K562 (cell line): ENCODE measurements around the gene RNF26. TPM values are rescaled to one million over a fixed set of nuclear protein-coding genes. Genes with fewer than 3 reads are reported as not detected.

Experiments used
- CTCF ChIP-seq, 3 experiments: IDR thresholded peaks in 2 of 3; conservative IDR thresholded peaks in 1 of 3; 2 replicates each; pipeline ENCODE4 v1.5.1; 2011 to 2012; ENCODE audit warnings: low read length in 3 of 3, mild to moderate bottlenecking in 3 of 3, control low read depth in 2 of 3, improper control_type of control experiment in 1 of 3, inconsistent platforms in 1 of 3, low read depth in 1 of 3, mixed read lengths in 1 of 3, moderate library complexity in 1 of 3; ENCODE audit not compliant: insufficient read depth in 2 of 3
- ELF1 ChIP-seq: fragments of 200-800 bp; sonication (Bioruptor generic); IDR thresholded peaks from 2 replicates; pipeline ENCODE4 v1.6.1; 2016; ENCODE audit warnings: missing genetic modification characterization, missing compliant biosample characterization
- ELF2 ChIP-seq: fragments of 250-450 bp; sonication (Bioruptor Pico); IDR thresholded peaks from 2 replicates; pipeline ENCODE4 v1.5.0; 2021; ENCODE audit warnings: mild to moderate bottlenecking
- EP400 ChIP-seq: fragments of 450-650 bp; IDR thresholded peaks from 2 replicates; pipeline ENCODE4 v1.6.1; 2017; ENCODE audit warnings: antibody characterized with exemption, mild to moderate bottlenecking, moderate library complexity
- GABPB2 ChIP-seq: fragments of 250-450 bp; sonication (Bioruptor Pico); conservative IDR thresholded peaks from 2 replicates; pipeline ENCODE4 v1.5.1; 2021; ENCODE audit warnings: mild to moderate bottlenecking
- GATAD2B ChIP-seq: fragments of 450-650 bp; IDR thresholded peaks from 2 replicates; pipeline ENCODE4 v1.6.1; 2017; ENCODE audit warnings: mild to moderate bottlenecking, borderline replicate concordance
- GTF2E2 ChIP-seq: fragments of 200-800 bp; sonication (Bioruptor generic); IDR thresholded peaks from 2 replicates; pipeline ENCODE4 v1.6.1; 2016; ENCODE audit warnings: missing genetic modification characterization, missing compliant biosample characterization
- HNRNPK ChIP-seq: fragments of 200-400 bp; formaldehyde crosslinking; IDR thresholded peaks from one replicate; pipeline ENCODE4 v1.6.1; 2018; ENCODE audit warnings: mild to moderate bottlenecking, low read depth, low read length; ENCODE audit not compliant: poor library complexity, severe bottlenecking
- MBD2 ChIP-seq: sonication (generic); IDR thresholded peaks from 2 replicates; pipeline ENCODE4 v1.6.1; 2016; ENCODE audit warnings: low read depth, borderline replicate concordance
- MLLT1 ChIP-seq, 2 experiments: fragments of 450-650 bp; IDR thresholded peaks; 2 replicates each; pipeline ENCODE4 v1.6.1; 2016
- NR3C1 ChIP-seq: sonication (generic); formaldehyde crosslinking; IDR thresholded peaks from 2 replicates; pipeline ENCODE4 v1.8.1; 2022; ENCODE audit warnings: missing genetic modification reagents
- PHF8 ChIP-seq: fragments of 200-600 bp; sonication (generic); IDR thresholded peaks from 2 replicates; pipeline ENCODE4 v1.6.1; 2012; ENCODE audit warnings: mixed run types, mild to moderate bottlenecking, inconsistent platforms, low read length, moderate library complexity, borderline replicate concordance
- PRMT5 ChIP-seq: sonication (generic); formaldehyde crosslinking; IDR thresholded peaks from 2 replicates; pipeline ENCODE4 v1.5.0; 2020; ENCODE audit warnings: missing genetic modification reagents
- RNF2 ChIP-seq: sonication (generic); IDR thresholded peaks from 2 replicates; pipeline ENCODE4 v1.6.1; 2016
- U2AF1 ChIP-seq: fragments of 200-400 bp; formaldehyde crosslinking; optimal IDR thresholded peaks from 2 replicates; pipeline ENCODE3; 2017; ENCODE audit warnings: mild to moderate bottlenecking, low read depth, low read length, moderate library complexity
- ZC3H11A ChIP-seq: IDR thresholded peaks from 2 replicates; pipeline ENCODE4 v1.6.1; 2012; ENCODE audit warnings: low read depth, low read length, improper control_type of control experiment
- ZNF551 ChIP-seq: fragments of 250-450 bp; sonication (Bioruptor Pico); IDR thresholded peaks from 2 replicates; pipeline ENCODE4 v1.5.0; 2021; ENCODE audit warnings: mild to moderate bottlenecking, moderate library complexity
- ZNF592 ChIP-seq: fragments of 450-650 bp; IDR thresholded peaks from 2 replicates; pipeline ENCODE4 v1.6.1; 2017; ENCODE audit warnings: antibody characterized with exemption, mild to moderate bottlenecking
- ZNF740 ChIP-seq, 3 experiments: fragments of 200-800 bp in 1 of 3; sonication (Bioruptor generic) in 1 of 3; sonication (generic) in 1 of 3; formaldehyde crosslinking in 1 of 3; IDR thresholded peaks; 2 replicates each; pipeline versions ENCODE4 v1.6.1 to v1.8.0; 2016 to 2022; ENCODE audit warnings: mild to moderate bottlenecking in 2 of 3, missing compliant biosample characterization in 2 of 3, missing genetic modification characterization in 2 of 3, missing genetic modification reagents in 1 of 3
- polyA plus RNA-seq, 8 experiments: library from polyadenylated mRNA; depleted of rRNA in 4 of 8; stranded (reverse) in 5 of 8; unstranded in 3 of 8; fragments of >200 nt; fragmentation: Nextera tagmentation in 2 of 8; fragmentation: Illumina TruSeq in 1 of 8; extraction: Ambion mirVana in 2 of 8; extraction: Trizol in 1 of 8; gene quantifications; 2 replicates each; pipeline versions ENCODE4 v1.2.1 to v1.2.3, GENCODE V29; 2011 to 2014; ENCODE audit warnings: inconsistent platforms in 1 of 8, missing spikeins in 1 of 8
- total RNA-seq, 7 experiments: library from RNA; depleted of rRNA in 6 of 7; stranded (reverse); fragments of >200 nt in 6 of 7; fragmentation: Illumina TruSeq in 2 of 7; extraction: Trizol in 2 of 7; gene quantifications; 2 replicates each; pipeline versions ENCODE4 v1.2.1 to v1.2.3, GENCODE V29; 2011 to 2021; ENCODE audit warnings: low replicate concordance in 1 of 7

The RNF26 gene
- total and polyA plus RNA-seq, 9 of the 15 experiments (the other 6 are each of a cell fraction or from before 2014, with no cell fraction given) = 5.3 to 53.6 (median 12.7) TPM

- peak; percentile 60 for TF ChIP-seq ZNF592
- TF ChIP-seq MLLT1 (IDR thresholded peaks at IDR 0.05) = 0 out of 4 replicates have a peak, but pooled peaks of 1 of the 2 experiments have one; percentile 19
- no peak for TF ChIP-seq HNRNPK
- TF ChIP-seq ZNF551 (CRISPR knock-in tag) = no peak
- TF ChIP-seq ELF2 (CRISPR knock-in tag) = peak; percentile 16; the same call in 1 of the 2 replicates
- peak; percentile 74 for TF ChIP-seq PHF8
- TF ChIP-seq U2AF1 = peak; percentile 57
- peak; percentile 57 for TF ChIP-seq EP400
- peak in 1 of 3 experiments; percentile 46; a peak in 3 of 6 replicates for TF ChIP-seq CTCF (IDR thresholded peaks at IDR 0.05 in 2 of 3, conservative IDR thresholded peaks at IDR 0.05 in 1 of 3; ENCODE audit: insufficient read depth in 2 of 3, low read depth in 1 of 3, low read length in 3 of 3)
- TF ChIP-seq ZNF740 (CRISPR knock-in tag; IDR thresholded peaks at IDR 0.05) = 0 out of 2 replicates have a peak, but pooled peaks have one; percentile 29
- no peak for TF ChIP-seq ZNF740 (tag; IDR thresholded peaks at IDR 0.05)
- TF ChIP-seq RNF2 = no peak
- peak; percentile 47; the same call in 1 of the 2 replicates for TF ChIP-seq MBD2
- TF ChIP-seq GATAD2B = peak; percentile 69
- 0 out of 2 replicates have a peak, but pooled peaks have one; percentile 43 for TF ChIP-seq ELF1 (tag)
- no peak for TF ChIP-seq ZC3H11A
- TF ChIP-seq NR3C1 (CRISPR knock-in tag) = no peak
- TF ChIP-seq GTF2E2 (tag) = peak; percentile 59
- TF ChIP-seq GABPB2 (CRISPR knock-in tag) = no peak
- no peak for TF ChIP-seq PRMT5 (CRISPR knock-in tag)
These were observed 13.4 kb upstream of the RNF26 start (continued) for GRCh38 chr11:119320776-119321524.
